CD4-positive, alpha-beta T cell (primary cell): ENCODE results near the gene MAP1LC3B2. TPM values are rescaled to one million over a fixed set of nuclear protein-coding genes. Genes with fewer than 3 reads are reported as not detected.
A peak's percentile ranks its signal among the peaks of the same experiment; 100 is the strongest.

Source experiments
- ATAC-seq: fragments of 200-7000 bp; cut with Tn5 transposase; one replicate; pipeline ENCODE4 v1.10.0; 2022; ENCODE audit warnings: mild to moderate bottlenecking; ENCODE audit not compliant: poor library complexity
- CTCF ChIA-PET: fragments of 350-600 bp; sonication (Branson Sonifier 250); formaldehyde crosslinking; loops from one replicate; lab custom pipeline; 2021; ENCODE audit warnings: antibody characterized with exemption, inconsistent platforms; lab: Charles Lee
- POLR2A ChIA-PET: fragments of 350-600 bp; sonication (Branson Sonifier 250); formaldehyde crosslinking; loops from one replicate; lab custom pipeline; 2021; ENCODE audit warnings: antibody characterized with exemption, inconsistent platforms; lab: Charles Lee
- DNase-seq, 14 experiments: peaks; one replicate each; pipeline ENCODE4 v3.0.0-alpha.2; 2013 to 2020; ENCODE audit warnings: mixed read lengths in 2 of 14
- H3K27ac ChIP-seq, 2 donors: one replicate each; pipeline versions ENCODE4 v1.5.1 to v1.7.0; 2013; ENCODE audit warnings: low read length in 2 of 2, low read depth in 1 of 2, mild to moderate bottlenecking in 1 of 2
- H3K27me3 ChIP-seq, 2 experiments: 1 replicate in 1 of 2; 2 replicates in 1 of 2; pipeline versions ENCODE4 v1.6.1 to v1.7.0; 2013; ENCODE audit warnings: low read length in 2 of 2, control low read depth in 1 of 2, mild to moderate bottlenecking in 1 of 2, moderate library complexity in 1 of 2; ENCODE audit not compliant: insufficient read depth in 2 of 2, control insufficient read depth in 1 of 2
- H3K36me3 ChIP-seq: one replicate; pipeline ENCODE4 v1.6.1; 2013; ENCODE audit warnings: low read length, control low read depth; ENCODE audit not compliant: insufficient read depth
- H3K4me1 ChIP-seq: one replicate; pipeline ENCODE4 v1.6.1; 2013; ENCODE audit warnings: low read length, control low read depth; ENCODE audit not compliant: insufficient read depth
- H3K4me3 ChIP-seq: one replicate; pipeline ENCODE4 v1.5.1; 2013; ENCODE audit warnings: mild to moderate bottlenecking, low read length, moderate library complexity
- H3K9me3 ChIP-seq, 2 experiments: 1 replicate in 1 of 2; 2 replicates in 1 of 2; pipeline versions ENCODE4 v1.6.1 to v1.7.0; 2013; ENCODE audit warnings: low read length in 2 of 2, mild to moderate bottlenecking in 2 of 2, control low read depth in 1 of 2, moderate library complexity in 1 of 2; ENCODE audit not compliant: control insufficient read depth in 1 of 2, insufficient read depth in 1 of 2
- H3K27ac Mint-ChIP-seq: one replicate; pipeline ENCODE4 v1.8.0; 2020; ENCODE audit warnings: mixed read lengths
- H3K27me3 Mint-ChIP-seq: one replicate; pipeline ENCODE4 v1.8.0; 2021; ENCODE audit warnings: mixed read lengths
- H3K36me3 Mint-ChIP-seq: one replicate; pipeline ENCODE4 v1.8.0; 2021; ENCODE audit warnings: low read depth, mixed read lengths
- H3K4me1 Mint-ChIP-seq: one replicate; pipeline ENCODE4 v1.8.0; 2021; ENCODE audit warnings: low read depth, mixed read lengths
- H3K4me3 Mint-ChIP-seq: one replicate; pipeline ENCODE4 v1.8.0; 2020; ENCODE audit warnings: mild to moderate bottlenecking, mixed read lengths
- H3K9me3 Mint-ChIP-seq: one replicate; pipeline ENCODE4 v1.8.0; 2020; ENCODE audit warnings: mixed read lengths
- CTCF ChIP-seq: fragments of 200-600 bp; IDR thresholded peaks from one replicate; pipeline ENCODE4 v1.8.0; 2022; ENCODE audit warnings: antibody characterized with exemption, mild to moderate bottlenecking
- intact Hi-C, 2 experiments: fragments of 100-400 bp; cut with DNase I in 1 of 2; cut with micrococcal nuclease in 1 of 2; formaldehyde crosslinking; loops; one replicate each; pipeline versions ENCODE4 v1.15.1 to v1.9.0; 2023 to 2025; cut with DNase I, micrococcal nuclease
- total RNA-seq, 174 experiments: library from RNA in 2 of 174; stranded (reverse) in 2 of 174; gene quantifications; one replicate each; pipeline ENCODE4 v1.2.3 and lab custom pipeline; 2021 to 2026

Gene MAP1LC3B2
- total RNA-seq, 2 experiments from 2014 or later, result 1.5 to 2.1 TPM

GRCh38 chr12:116535241-116535640, 23.9 kb upstream of the MAP1LC3B2 start:
- peak overlapping the region; percentile 89 for H3K4me3 Mint-ChIP-seq

GRCh38 chr12:116537101-116537904, 21.9 kb upstream of the MAP1LC3B2 start:
- H3K9me3 ChIP-seq, result no peaks in the 10 kb centered on the region
- ATAC-seq (no peak), DNase-seq (peak in 2 of 14 experiments; percentile 54 to 56)
- Mint-ChIP-seq H3K4me1 (peaks cover 24% of the 10 kb centered on the region), H3K27ac (no peak overlapping the region), H3K27me3 (no peaks in the 10 kb centered on the region), H3K36me3 (no peaks in the 10 kb centered on the region), H3K9me3 (no peaks in the 10 kb centered on the region), H3K4me3 (peak overlapping the region; percentile 3)
- H3K27ac ChIP-seq, result no peak overlapping the region
- no peaks in the 10 kb centered on the region for H3K36me3 ChIP-seq
- peaks cover 31% of the 10 kb centered on the region for H3K4me1 ChIP-seq
- intact Hi-C loops, result loop anchor here (10.0 kb wide), 2 partner anchors 263 to 473 kb away; partner anchors contain the start of gene MED13L (in 1 of the 2)
- POLR2A ChIA-PET, result no interaction called here
- CTCF ChIA-PET, result no interaction called here
- H3K27me3 ChIP-seq, result no peaks in the 10 kb centered on the region
- no peak overlapping the region for H3K4me3 ChIP-seq
- TF ChIP-seq CTCF, result no peak

More at GRCh38 chr12:116535241-116535640, 23.9 kb upstream of the MAP1LC3B2 start:
- intact Hi-C loops, result loop anchor here (10.0 kb wide), 2 partner anchors 260 to 470 kb away; partner anchors contain the start of gene MED13L (in 1 of the 2)
- Mint-ChIP-seq H3K27ac (no peak overlapping the region), H3K9me3 (no peaks in the 10 kb centered on the region), H3K27me3 (no peaks in the 10 kb centered on the region), H3K4me1 (peaks cover 28% of the 10 kb centered on the region), H3K36me3 (no peaks in the 10 kb centered on the region)
- Histone ChIP-seq H3K27ac (no peak overlapping the region), H3K36me3 (no peaks in the 10 kb centered on the region), H3K4me3 (no peak overlapping the region), H3K27me3 (no peaks in the 10 kb centered on the region), H3K4me1 (peaks cover 32% of the 10 kb centered on the region), H3K9me3 (no peaks in the 10 kb centered on the region)
- no peak for ATAC-seq
- no peak for TF ChIP-seq CTCF
- DNase-seq, result no peak
- POLR2A ChIA-PET, result interaction anchor here (0.7 to 3.6 kb wide), 3 partner anchors 17 to 157 kb away, joined by 3 to 39 read pairs (median 3); partner anchors contain the start of gene MAP1LC3B2
- CTCF ChIA-PET, result interaction anchor here (0.7 kb wide), 1 partner anchor 31 kb away, joined by 3 read pairs; no protein-coding TSS in a partner anchor

- ATAC-seq (no peak), DNase-seq (no peak)
- CTCF ChIA-PET, result no interaction called here
- Mint-ChIP-seq H3K27me3 (no peaks in the 10 kb centered on the region), H3K9me3 (no peaks in the 10 kb centered on the region), H3K36me3 (no peaks in the 10 kb centered on the region), H3K27ac (no peak overlapping the region), H3K4me1 (peaks cover 15% of the 10 kb centered on the region), H3K4me3 (no peak overlapping the region)
- intact Hi-C loops, result loop anchor here (10.0 kb wide), 2 partner anchors 263 to 473 kb away; partner anchors contain the start of gene MED13L (in 1 of the 2)
- H3K4me1 ChIP-seq, result peaks cover 22% of the 10 kb centered on the region
- H3K27me3 ChIP-seq, result no peaks in the 10 kb centered on the region
- H3K9me3 ChIP-seq, result no peaks in the 10 kb centered on the region
- POLR2A ChIA-PET, result interaction anchor here (1.7 kb wide), 1 partner anchor 21 kb away, joined by 8 read pairs; the partner anchor contains the start of gene MAP1LC3B2
- no peak overlapping the region for H3K4me3 ChIP-seq
- H3K36me3 ChIP-seq, result no peaks in the 10 kb centered on the region
- TF ChIP-seq CTCF, result no peak
- H3K27ac ChIP-seq, result no peak overlapping the region
Measured at GRCh38 chr12:116538076-116538591, 21.0 kb upstream of the MAP1LC3B2 start.
